Thyroid gland (tissue), 4 donors: Measurements from ENCODE around the gene SPAG17. TPM values are rescaled to one million over a fixed set of nuclear protein-coding genes. Genes with fewer than 3 reads are reported as not detected.
"Not testable (repeated sequence)": the region's sequence is repeated elsewhere in the genome, so short reads cannot be mapped to it uniquely, and the experiment has no call there.

ENCODE experiments used
- DNase-seq, 2 donors: peaks; one replicate each; pipeline ENCODE4 v3.0.0-alpha.2; 2019
- H3K27ac ChIP-seq, 3 donors: fragments of 200-600 bp; sonication (generic); 1 replicate in 2 of 3; 2 replicates in 1 of 3; pipeline ENCODE4 v1.5.1; 2016 to 2019; ENCODE audit warnings: mild to moderate bottlenecking in 1 of 3, moderate library complexity in 1 of 3
- H3K27me3 ChIP-seq: fragments of 200-600 bp; sonication (generic); one replicate; pipeline ENCODE4 v1.5.1; 2019
- H3K36me3 ChIP-seq, 2 donors: fragments of 200-600 bp; sonication (generic); one replicate each; pipeline ENCODE4 v1.5.1; 2016 to 2019
- H3K4me1 ChIP-seq, 2 donors: fragments of 200-600 bp; sonication (generic); one replicate each; pipeline ENCODE4 v1.5.1; 2017 to 2019
- H3K4me3 ChIP-seq, 3 donors: fragments of 200-600 bp; sonication (generic); replicated peaks in 1 of 3; 1 replicate in 2 of 3; 2 replicates in 1 of 3; pipeline ENCODE4 v1.5.1; 2016; ENCODE audit warnings: mild to moderate bottlenecking in 1 of 3
- H3K9me3 ChIP-seq: fragments of 200-600 bp; sonication (generic); one replicate; pipeline ENCODE4 v1.5.1; 2017
- POLR2A ChIP-seq, 2 donors: fragments of 450-650 bp; IDR thresholded peaks; one replicate each; pipeline ENCODE4 v1.6.1; 2017; ENCODE audit warnings: antibody characterized with exemption in 2 of 2, mild to moderate bottlenecking in 2 of 2, moderate library complexity in 1 of 2
- WGBS, 2 donors: methylation state at CpG; one replicate each; pipeline ENCODE4 v1.1.5; 2017; 5-methylcytosine and 5-hydroxymethylcytosine counted together
- intact Hi-C: fragments of 100-400 bp; cut with DNase I; formaldehyde crosslinking; loops from one replicate; pipeline ENCODE4 v1.15.1; 2023
- total RNA-seq, 4 donors: library from RNA; depleted of rRNA; stranded (reverse); fragments of >200 nt; gene quantifications; one replicate each; pipeline ENCODE4 v1.2.3, GENCODE V29; 2016
- TF ChIP-seq, protein P1 (sequence below), 6 experiments: fragments of 200-600 bp in 3 of 6; fragments of 450-650 bp in 3 of 6; sonication (generic) in 3 of 6; IDR thresholded peaks; one replicate each; pipeline ENCODE4 v1.5.1; 2016 to 2019; ENCODE audit warnings: antibody characterized with exemption in 6 of 6, mild to moderate bottlenecking in 2 of 6, inconsistent platforms in 1 of 6, moderate library complexity in 1 of 6

SPAG17 gene
- total RNA-seq, 4 donors from 2014 or later, result 0.81 to 14.6 (median 8.5) TPM

DNA sequence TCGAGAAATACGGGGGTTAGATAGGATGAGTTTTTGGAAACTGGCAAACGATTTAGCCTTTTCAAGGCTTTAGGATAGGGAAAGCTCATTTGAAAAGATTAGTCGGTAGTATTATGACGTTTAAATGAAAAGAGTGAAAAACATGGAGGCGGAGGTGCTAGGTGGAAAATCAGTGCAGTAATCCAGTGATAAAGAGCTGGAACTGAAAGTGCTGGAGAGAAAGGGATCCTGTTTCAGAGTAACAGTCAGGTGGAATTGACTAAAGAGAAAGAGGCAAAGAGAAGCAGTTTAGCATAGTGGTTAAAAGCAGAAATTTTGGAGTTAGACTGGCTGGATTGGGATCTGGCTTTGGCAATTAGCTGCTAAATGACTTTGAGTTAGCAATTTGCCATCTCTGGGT is 254.5 kb downstream of the SPAG17 start:
- 8% methylated on average over 6 of the region's 6 CpGs for WGBS, 2 donors
- H3K4me3 ChIP-seq, result peak overlapping the region; percentile 70 to 92 (median 92)
- peaks cover 9 to 23% of the 10 kb centered on the region in 2 donors for H3K4me1 ChIP-seq
- no peaks in the 10 kb centered on the region for H3K27me3 ChIP-seq
- H3K27ac ChIP-seq, result no peak overlapping the region
- no peak for DNase-seq
- no peak for TF ChIP-seq POLR2A (IDR thresholded peaks at IDR 0.05)
- TF ChIP-seq, protein P1, sequence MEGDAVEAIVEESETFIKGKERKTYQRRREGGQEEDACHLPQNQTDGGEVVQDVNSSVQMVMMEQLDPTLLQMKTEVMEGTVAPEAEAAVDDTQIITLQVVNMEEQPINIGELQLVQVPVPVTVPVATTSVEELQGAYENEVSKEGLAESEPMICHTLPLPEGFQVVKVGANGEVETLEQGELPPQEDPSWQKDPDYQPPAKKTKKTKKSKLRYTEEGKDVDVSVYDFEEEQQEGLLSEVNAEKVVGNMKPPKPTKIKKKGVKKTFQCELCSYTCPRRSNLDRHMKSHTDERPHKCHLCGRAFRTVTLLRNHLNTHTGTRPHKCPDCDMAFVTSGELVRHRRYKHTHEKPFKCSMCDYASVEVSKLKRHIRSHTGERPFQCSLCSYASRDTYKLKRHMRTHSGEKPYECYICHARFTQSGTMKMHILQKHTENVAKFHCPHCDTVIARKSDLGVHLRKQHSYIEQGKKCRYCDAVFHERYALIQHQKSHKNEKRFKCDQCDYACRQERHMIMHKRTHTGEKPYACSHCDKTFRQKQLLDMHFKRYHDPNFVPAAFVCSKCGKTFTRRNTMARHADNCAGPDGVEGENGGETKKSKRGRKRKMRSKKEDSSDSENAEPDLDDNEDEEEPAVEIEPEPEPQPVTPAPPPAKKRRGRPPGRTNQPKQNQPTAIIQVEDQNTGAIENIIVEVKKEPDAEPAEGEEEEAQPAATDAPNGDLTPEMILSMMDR (IDR thresholded peaks at IDR 0.05), result no peak
- H3K9me3 ChIP-seq, result no peaks in the 10 kb centered on the region
- intact Hi-C loops, result no loop called here
- H3K36me3 ChIP-seq, result no peaks in the 10 kb centered on the region

DNA sequence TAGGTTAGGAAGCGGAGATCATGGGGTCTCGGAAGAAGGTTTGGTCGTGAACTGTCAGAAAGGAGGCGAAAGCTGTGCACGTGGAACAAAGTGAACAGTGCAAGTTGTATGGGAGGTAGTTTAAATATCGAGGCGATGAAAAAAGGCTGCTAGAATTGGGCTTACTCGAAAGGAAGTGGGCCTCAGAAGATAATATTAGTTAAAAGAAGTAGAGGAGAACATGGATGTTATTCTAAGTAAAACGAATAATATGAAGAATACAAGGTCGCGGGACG is 254.9 kb downstream of the SPAG17 start:
- Histone ChIP-seq H3K9me3 (no peaks in the 10 kb centered on the region), H3K36me3 (no peaks in the 10 kb centered on the region), H3K4me1 (peaks cover 9 to 23% of the 10 kb centered on the region in 2 donors), H3K4me3 (peak overlapping the region; percentile 70 to 92 (median 92)), H3K27ac (no peak overlapping the region), H3K27me3 (no peaks in the 10 kb centered on the region)
- 1 to 2% methylated on average over 12 of the region's 12 CpGs for WGBS, 2 donors
- TF ChIP-seq, protein P1 (IDR thresholded peaks at IDR 0.05), result no peak
- TF ChIP-seq POLR2A (IDR thresholded peaks at IDR 0.05), result no peak
- intact Hi-C loops, result no loop called here
- no peak for DNase-seq

DNA sequence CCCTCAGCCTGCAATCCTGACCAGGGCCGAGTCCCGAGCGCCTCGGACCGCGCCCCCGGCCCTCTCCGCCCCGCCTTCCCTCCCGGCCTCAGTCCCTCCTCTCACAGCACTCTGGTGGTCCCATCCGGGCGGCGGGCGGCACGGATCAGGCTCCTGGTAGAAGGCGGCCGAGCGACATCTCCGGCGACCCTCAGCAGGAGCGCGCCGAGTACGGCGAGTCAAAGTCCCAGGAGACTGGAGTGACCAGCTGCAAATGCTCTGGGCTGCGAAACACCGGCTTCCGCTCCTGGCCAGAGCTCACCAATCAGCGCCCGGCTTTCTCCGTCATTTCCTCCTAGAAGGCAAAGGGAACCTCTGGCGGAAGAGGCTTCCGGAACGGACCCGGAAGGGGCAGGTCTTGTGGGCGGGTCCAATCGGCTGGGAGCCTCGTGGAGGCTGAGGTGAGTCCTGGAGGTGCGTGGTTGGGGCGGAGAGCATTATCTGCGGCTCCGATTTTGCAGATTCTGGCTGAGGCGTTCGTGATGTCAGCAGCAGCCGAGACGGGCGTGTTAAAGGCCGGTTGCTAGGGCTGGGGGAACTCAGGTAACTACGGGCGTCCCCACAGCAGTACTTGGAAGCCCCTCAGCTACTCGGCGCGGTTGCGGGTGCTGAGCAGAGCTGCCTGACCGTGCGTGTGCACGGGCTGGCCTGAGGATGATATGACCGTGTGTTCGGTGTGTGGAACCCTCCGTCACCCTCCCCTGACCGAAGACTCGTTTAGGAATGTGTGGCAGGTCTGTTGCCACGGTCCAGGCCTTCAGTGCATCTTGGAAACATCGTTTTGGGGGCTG is 255.5 kb downstream of the SPAG17 start, which contains the start of the genes GDAP2 and WDR3:
Gene GDAP2, minus strand, starts transcription at position 279 of the 830 bp plus-strand sequence. CDS start 9,264 bp downstream, outside the sequence.
Gene WDR3, plus strand, starts transcription at position 397 of the 830 bp plus-strand sequence. CDS start 3,581 bp downstream, outside the sequence.
- intact Hi-C loops, result no loop called here
- 0% methylated on average over 20 to 23 of the region's 64 CpGs for WGBS, 2 donors
- no peaks in the 10 kb centered on the region for H3K9me3 ChIP-seq
- no peaks in the 10 kb centered on the region for H3K27me3 ChIP-seq
- H3K4me1 ChIP-seq, result peaks cover 9 to 23% of the 10 kb centered on the region in 2 donors
- H3K27ac ChIP-seq, result peak within 1 kb of the TSS in 2 of 3 donors; percentile 78 to 80
- peak; percentile 97 to 98 for DNase-seq
- peak in 1 of 2 donors; percentile 81 for TF ChIP-seq POLR2A (IDR thresholded peaks at IDR 0.05)
- TF ChIP-seq, protein P1 (IDR thresholded peaks at IDR 0.05), result no peak
- H3K4me3 ChIP-seq, result peak within 1 kb of the TSS; percentile 70 to 92 (median 92)
- H3K36me3 ChIP-seq, result no peaks in the 10 kb centered on the region

DNA sequence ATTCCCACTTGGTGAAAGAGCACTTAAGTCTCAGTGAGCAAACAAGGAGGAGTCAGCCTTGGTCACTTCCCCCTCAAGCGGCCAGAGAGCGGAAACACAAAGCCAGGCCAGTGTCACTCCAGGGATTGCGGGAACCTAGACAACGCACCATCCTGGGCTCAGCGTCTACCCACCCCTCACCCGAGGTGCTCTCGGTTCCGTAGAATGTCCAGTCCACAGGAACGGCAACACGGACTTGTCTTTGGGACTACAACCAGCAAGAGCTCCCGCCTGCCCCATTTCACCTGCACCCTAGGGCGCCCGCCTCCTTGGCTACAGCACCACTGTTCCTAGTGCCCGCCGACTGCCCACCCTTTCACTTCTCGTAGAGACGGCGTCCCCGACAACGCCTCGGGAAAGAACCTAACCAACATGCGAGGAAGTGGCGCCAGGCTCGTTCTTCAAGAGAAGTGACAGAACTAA is 256.1 kb downstream of the SPAG17 start:
- Histone ChIP-seq H3K27me3 (no peaks in the 10 kb centered on the region), H3K36me3 (no peaks in the 10 kb centered on the region), H3K27ac (peak overlapping the region in 2 of 3 donors; percentile 78 to 80), H3K4me3 (peak overlapping the region; percentile 70 to 92 (median 92)), H3K4me1 (peaks cover 9 to 23% of the 10 kb centered on the region in 2 donors), H3K9me3 (no peaks in the 10 kb centered on the region)
- peak in 1 of 2 donors; percentile 15 for TF ChIP-seq POLR2A (IDR thresholded peaks at IDR 0.05)
- TF ChIP-seq, protein P1 (IDR thresholded peaks at IDR 0.05), result no peak
- 0% methylated on average over 7 to 24 of the region's 24 CpGs for WGBS, 2 donors
- intact Hi-C loops, result no loop called here
- DNase-seq, result peak; percentile 68 to 71

DNA sequence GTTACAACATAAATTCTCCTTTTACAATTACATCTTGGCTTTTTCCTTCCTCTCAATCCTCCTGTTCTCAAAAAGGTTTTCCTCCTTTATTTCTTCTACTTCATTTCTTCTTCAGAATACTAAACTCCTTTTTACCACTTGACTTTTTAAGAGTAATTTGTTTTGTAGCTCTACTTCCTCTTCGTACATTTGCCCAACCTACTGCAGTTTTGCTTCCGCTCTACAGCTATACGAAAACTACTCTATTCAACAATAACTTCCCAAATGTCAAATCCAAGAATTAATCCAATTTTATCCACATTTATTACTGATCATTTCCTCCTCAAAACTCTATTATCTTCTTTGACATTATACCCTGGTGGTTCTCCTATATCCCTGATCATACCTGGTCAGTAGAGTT is 259.0 kb downstream of the SPAG17 start:
- Histone ChIP-seq H3K4me3 (no peak overlapping the region), H3K27me3 (no peaks in the 10 kb centered on the region), H3K4me1 (peaks cover 9 to 14% of the 10 kb centered on the region in 2 donors), H3K9me3 (no peaks in the 10 kb centered on the region), H3K36me3 (no peaks in the 10 kb centered on the region), H3K27ac (no peak overlapping the region)
- whole genome bisulfite sequencing, 2 donors, result 90 to 91% methylated on average over 3 of the region's 3 CpGs
- DNase-seq, result no peak
- TF ChIP-seq POLR2A (IDR thresholded peaks at IDR 0.05), result no peak
- TF ChIP-seq, protein P1 (IDR thresholded peaks at IDR 0.05), result no peak
- intact Hi-C loops, result no loop called here

DNA sequence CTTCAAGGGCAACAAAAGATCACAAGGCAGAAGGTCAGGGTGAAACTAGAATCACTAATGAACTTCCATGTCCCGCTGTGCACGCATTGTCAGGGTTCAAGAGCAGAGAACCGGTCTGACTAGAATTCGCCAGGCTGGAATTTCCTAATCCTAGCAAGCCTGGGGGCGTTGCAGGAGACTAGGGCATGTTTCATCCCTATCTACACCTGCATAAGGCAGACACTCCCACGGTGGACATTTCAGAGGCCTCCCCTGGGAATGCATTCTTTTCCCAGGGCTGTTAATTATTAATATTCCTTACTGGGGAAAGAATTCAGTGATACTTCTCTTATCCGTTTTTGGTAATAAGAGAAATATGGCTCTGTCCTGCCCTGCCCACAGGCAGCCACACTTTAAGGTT is 262.3 kb downstream of the SPAG17 start:
- intact Hi-C loops, H3K27me3 ChIP-seq, H3K9me3 ChIP-seq, DNase-seq, H3K27ac ChIP-seq, H3K4me1 ChIP-seq, H3K4me3 ChIP-seq: not testable (repeated sequence)
- H3K36me3 ChIP-seq, result peaks cover 0 to 12% of the 10 kb centered on the region in 2 donors
- 83 to 89% methylated on average over 6 to 7 of the region's 7 CpGs for WGBS, 2 donors
